ENCODE results near the gene SIGLEC15. TPM values are rescaled to one million over a fixed set of nuclear protein-coding genes. Genes with fewer than 3 reads are reported as not detected.
A peak's percentile ranks its signal among the peaks of the same experiment; 100 is the strongest.

The SIGLEC15 gene, protein sequence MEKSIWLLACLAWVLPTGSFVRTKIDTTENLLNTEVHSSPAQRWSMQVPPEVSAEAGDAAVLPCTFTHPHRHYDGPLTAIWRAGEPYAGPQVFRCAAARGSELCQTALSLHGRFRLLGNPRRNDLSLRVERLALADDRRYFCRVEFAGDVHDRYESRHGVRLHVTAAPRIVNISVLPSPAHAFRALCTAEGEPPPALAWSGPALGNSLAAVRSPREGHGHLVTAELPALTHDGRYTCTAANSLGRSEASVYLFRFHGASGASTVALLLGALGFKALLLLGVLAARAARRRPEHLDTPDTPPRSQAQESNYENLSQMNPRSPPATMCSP
- under 1 TPM; 0.15 to 0.57 (median 0.23) TPM for total RNA-seq

DNA sequence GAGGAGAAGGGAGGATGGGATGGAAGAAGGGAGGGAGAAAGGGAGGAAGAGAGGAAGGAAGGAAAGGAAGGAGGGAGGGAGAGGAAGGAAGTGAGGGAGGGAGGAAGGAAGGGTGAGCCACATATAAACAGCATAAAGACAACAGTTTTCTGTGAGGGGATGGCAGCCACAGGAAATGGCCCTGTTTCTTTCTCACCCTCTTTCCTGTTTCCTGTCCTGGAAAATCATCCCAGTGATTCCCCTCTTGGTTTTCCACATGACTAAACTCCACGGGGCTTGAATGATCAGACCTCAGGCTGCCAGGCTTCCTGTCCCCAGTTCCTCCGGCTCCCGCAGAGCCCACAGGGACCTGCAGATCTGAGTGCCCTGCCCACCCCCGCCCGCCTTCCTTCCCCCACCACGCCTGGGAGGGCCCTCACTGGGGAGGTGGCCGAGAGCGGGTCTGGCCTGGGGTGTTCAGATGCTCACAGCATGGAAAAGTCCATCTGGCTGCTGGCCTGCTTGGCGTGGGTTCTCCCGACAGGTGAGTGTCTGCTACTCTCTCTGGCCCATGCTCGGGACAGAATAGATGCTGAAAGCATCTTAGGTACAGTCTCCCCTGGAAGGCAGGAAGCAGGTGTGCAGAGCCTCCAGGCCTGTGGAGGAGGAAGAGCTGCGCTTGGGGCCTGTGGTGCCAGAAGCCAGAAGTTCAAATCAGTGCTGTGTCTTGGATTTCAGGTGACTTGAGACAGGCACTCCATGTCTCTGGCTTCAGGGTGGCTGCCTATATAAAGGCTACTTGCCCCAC, at the start of gene SIGLEC15:
TSS of gene SIGLEC15 (plus strand) at position 418 of the 787 bp plus-strand sequence. CDS start at position 472, 54 bp downstream.
- Histone ChIP-seq H3K4me1 (replicated peaks in 1 of 2) (peaks cover 8 to 12% of the 10 kb centered on the region in 2 donors), H3K27ac (no peak within 1 kb of the TSS), H3K4me3 (no peak within 1 kb of the TSS)
- ATAC-seq (replicated peaks in 6 of 8), result peak in 1 of 8 experiments; percentile 32
- 80 to 100% (median 89%) methylated on average over 1 to 3 of the region's 12 CpGs; no CpG with 5 or more reads in 6 of the 10 experiments for WGBS, 10 experiments
- in situ Hi-C loops (cut with MboI; ENCODE audit: low pct_unique_long_range_greater_than_20kb in 2 of 9, low sequenced_read_pairs in 9 of 9, unreplicated experiment in 9 of 9), result no loop called here

DNA sequence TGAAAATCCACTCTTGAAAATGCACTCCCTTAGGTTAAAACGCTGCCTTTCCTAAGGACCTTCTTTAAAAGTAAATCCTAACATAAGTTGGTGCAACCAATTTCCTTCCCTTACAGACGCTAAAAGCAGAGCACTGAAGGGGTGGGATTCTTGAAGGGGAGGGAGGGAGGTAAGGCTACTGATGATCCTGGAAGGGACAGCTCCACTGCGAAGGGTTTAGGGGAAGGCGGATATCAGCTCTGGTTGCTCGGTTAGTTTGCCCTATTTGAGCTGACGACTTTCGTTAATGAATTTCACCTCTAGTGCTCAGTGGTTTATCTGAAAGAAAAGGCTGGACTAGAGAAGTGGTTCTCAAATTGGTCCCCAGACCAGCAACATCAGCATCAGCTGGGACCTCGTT, 49.7 kb upstream of the SIGLEC15 start:
- no peak overlapping the region for H3K27ac ChIP-seq
- peak overlapping the region in 2 of 5 donors; percentile 18 to 49 for H3K4me3 ChIP-seq
- in situ Hi-C loops (cut with MboI; ENCODE audit: low pct_unique_long_range_greater_than_20kb in 2 of 9, low sequenced_read_pairs in 9 of 9, unreplicated experiment in 9 of 9), result no loop called here
- H3K4me1 ChIP-seq (replicated peaks in 1 of 2), result no peaks in the 10 kb centered on the region
- ATAC-seq (replicated peaks in 6 of 8), result peak in 2 of 8 experiments; percentile 12 to 19
- 0 to 87% (median 57%) methylated on average over 1 to 5 of the region's 8 CpGs; no CpG with 5 or more reads in 3 of the 10 experiments for WGBS, 10 experiments

DNA sequence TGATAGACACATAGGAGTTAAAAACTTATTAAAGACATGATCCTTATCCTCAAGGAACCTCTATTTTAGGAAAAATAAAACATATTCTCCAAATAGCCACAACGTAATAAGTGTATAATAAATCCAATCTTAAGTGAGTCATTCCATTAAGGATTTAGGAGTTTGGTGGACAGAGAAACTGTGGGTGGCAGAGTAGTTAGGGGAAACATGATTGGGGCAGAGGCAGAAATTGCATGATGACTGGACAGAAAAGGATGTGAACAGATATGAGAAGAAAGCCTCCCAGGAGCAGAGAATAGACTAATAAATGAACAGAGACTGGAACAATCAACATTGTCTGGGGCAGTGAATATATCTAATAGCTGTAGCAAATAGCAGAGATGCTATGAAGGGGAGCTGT, 48.1 kb upstream of the SIGLEC15 start:
- no peaks in the 10 kb centered on the region for H3K4me1 ChIP-seq (replicated peaks in 1 of 2)
- WGBS, 10 experiments, result 0 to 70% (median 40%) methylated on average over 1 of the region's 1 CpG; no CpG with 5 or more reads in 1 of the 10 experiments
- in situ Hi-C loops (cut with MboI; ENCODE audit: low pct_unique_long_range_greater_than_20kb in 2 of 9, low sequenced_read_pairs in 9 of 9, unreplicated experiment in 9 of 9), result no loop called here
- H3K27ac ChIP-seq, result no peak overlapping the region
- H3K4me3 ChIP-seq, result no peak overlapping the region
- no peak for ATAC-seq (replicated peaks in 6 of 8)

DNA sequence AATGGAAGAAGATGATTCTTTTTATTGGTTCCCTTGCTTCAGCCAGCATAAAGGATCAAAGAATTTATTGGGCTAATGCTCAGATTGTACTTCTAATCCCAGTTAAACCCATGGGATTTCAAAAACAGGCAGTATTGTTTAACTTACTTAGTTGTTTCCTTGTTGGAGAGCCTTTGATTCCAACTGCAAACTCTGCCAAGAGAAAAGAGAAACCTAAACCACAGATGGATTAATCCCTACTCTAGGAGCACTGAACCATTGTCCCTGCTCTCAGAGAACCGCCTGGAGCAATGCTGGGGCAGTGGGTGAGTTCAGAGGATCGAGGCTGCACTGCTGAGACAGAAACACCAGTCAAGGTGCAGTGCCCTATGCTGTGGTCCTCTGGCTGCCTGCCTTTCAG, 44.9 kb upstream of the SIGLEC15 start:
- in situ Hi-C loops (cut with MboI; ENCODE audit: low pct_unique_long_range_greater_than_20kb in 2 of 9, low sequenced_read_pairs in 9 of 9, unreplicated experiment in 9 of 9), result no loop called here

DNA sequence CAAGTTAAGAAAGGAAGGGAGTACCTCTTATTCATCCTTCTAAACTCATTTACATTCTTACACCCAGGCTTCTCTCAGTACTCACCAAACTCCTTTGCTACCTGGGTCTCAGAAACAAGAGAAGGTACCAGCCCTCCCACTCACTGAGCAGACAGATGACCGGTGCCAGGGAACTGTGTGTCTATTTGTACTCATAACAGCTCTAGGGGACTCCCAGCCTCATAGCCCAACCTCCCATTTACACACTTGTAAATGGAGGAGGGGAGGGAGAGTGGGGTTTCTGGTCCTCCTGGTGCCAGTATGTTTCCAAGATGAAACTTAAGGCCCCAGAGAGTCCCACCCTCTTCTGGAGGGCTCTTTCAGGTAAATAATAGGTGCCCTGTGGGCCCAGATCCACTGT, 42.8 kb upstream of the SIGLEC15 start:
- no peak for ATAC-seq (replicated peaks in 6 of 8)
- H3K4me3 ChIP-seq, result no peak overlapping the region
- no peak overlapping the region for H3K27ac ChIP-seq
- 33 to 86% (median 82%) methylated on average over 1 of the region's 1 CpG; no CpG with 5 or more reads in 6 of the 10 experiments for WGBS, 10 experiments
- H3K4me1 ChIP-seq (replicated peaks in 1 of 2), result no peaks in the 10 kb centered on the region
- in situ Hi-C loops (cut with MboI; ENCODE audit: low pct_unique_long_range_greater_than_20kb in 2 of 9, low sequenced_read_pairs in 9 of 9, unreplicated experiment in 9 of 9), result no loop called here

More for the DNA sequence above, 44.9 kb upstream of the SIGLEC15 start:
- Histone ChIP-seq H3K4me1 (replicated peaks in 1 of 2) (no peaks in the 10 kb centered on the region), H3K4me3 (no peak overlapping the region), H3K27ac (no peak overlapping the region)
- WGBS, 10 experiments, result 17 to 64% (median 40%) methylated on average over 1 to 2 of the region's 2 CpGs; no CpG with 5 or more reads in 5 of the 10 experiments
- no peak for ATAC-seq (replicated peaks in 6 of 8)

DNA sequence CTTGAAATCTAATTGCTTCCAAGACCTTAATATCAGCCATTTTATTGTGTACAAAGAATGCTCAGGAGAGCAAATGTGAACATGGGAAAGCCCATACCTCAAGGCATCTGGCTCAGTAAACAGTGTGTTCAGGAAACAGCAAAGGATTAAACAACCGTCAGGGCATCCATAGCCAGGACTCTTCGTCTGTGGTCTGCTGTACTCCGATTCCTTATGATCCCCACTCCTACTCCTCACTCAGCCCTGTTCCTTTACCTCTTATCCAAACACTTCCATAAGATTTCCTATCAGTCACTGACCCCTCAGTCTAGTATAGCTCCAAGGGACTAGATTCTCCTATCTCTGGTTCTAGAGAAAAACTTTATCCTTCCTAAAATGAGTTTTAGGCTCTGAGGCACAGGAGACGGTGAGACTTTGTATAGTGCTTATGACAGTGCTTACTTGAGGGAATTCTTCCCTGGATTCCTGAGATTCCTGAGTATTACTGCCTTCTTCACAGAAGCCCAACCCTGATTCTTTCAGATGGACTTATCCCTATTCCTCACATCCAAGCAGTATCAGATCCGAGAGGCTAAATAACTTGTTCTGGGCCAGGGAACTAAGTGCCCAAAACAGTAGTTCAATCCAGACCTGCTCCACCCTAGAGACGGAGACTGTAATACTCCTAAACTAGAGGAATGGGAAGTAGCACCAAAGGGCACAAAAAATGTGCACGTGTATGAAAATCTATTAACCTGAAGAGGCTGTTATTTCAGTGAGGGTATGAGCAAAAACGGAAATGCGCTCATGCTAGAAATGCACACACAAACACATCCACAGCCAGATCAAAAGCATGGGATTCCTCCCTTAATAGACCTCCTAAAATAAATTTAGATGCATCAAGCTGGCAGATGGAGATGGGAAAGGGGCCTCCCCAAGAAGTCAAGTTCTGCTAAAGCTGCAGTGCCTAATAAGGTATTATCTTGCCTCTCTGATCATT, 42.1 kb upstream of the SIGLEC15 start:
- no peak overlapping the region for H3K27ac ChIP-seq
- H3K4me3 ChIP-seq, result no peak overlapping the region
- in situ Hi-C loops (cut with MboI; ENCODE audit: low pct_unique_long_range_greater_than_20kb in 2 of 9, low sequenced_read_pairs in 9 of 9, unreplicated experiment in 9 of 9), result no loop called here
- no peaks in the 10 kb centered on the region for H3K4me1 ChIP-seq (replicated peaks in 1 of 2)
- WGBS, 10 experiments, result 49 to 100% (median 73%) methylated on average over 1 to 9 of the region's 9 CpGs
- ATAC-seq (replicated peaks in 6 of 8), result peak in 1 of 8 experiments; percentile 68

DNA sequence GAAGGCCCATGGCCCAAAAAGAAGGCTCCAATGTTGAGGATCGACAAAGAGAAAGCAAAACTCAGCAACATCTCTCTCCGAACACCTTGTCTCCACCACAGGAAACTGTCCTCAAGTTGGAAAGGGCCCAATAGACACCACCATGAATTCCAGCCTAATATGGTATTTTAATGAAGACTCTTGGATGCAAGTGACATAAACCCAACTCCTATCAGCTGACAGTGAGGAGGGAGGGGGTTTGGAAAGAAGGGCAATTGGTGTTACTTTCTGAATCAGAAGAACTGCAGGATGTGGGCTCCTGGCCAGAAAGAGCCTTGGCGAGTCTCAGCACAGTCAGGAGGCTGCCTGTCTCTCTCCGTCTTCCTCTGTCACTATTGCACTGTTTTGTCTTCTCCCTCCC, 40.3 kb upstream of the SIGLEC15 start:
- peak in 1 of 8 experiments; percentile 43 for ATAC-seq (replicated peaks in 6 of 8)
- in situ Hi-C loops (cut with MboI; ENCODE audit: low pct_unique_long_range_greater_than_20kb in 2 of 9, low sequenced_read_pairs in 9 of 9, unreplicated experiment in 9 of 9), result no loop called here
- no peak overlapping the region for H3K27ac ChIP-seq
- H3K4me3 ChIP-seq, result no peak overlapping the region
- WGBS, 10 experiments, result 41 to 100% (median 68%) methylated on average over 1 to 4 of the region's 4 CpGs; no CpG with 5 or more reads in 2 of the 10 experiments
- H3K4me1 ChIP-seq (replicated peaks in 1 of 2), result no peaks in the 10 kb centered on the region

DNA sequence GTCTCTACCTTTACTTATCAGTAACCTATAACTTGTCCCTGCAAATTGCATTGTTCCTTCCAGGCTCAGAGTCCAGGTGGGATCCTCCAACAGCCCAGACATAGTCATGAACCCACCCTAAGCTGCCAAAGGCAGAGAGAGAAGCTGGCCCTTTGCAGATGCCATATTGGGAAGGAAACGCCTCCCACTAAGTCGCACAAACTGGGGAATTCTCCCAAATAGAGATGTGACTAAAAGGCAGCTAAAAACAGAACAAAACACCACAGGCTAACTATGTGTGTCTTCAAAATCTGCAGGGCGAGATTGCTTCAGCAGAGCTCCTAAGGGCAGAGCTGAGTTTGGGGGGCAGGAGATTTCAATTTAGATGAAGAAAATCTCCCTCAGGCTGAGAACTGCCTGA, 38.5 kb upstream of the SIGLEC15 start:
- Histone ChIP-seq H3K4me3 (no peak overlapping the region), H3K4me1 (replicated peaks in 1 of 2) (no peaks in the 10 kb centered on the region), H3K27ac (no peak overlapping the region)
- WGBS, 10 experiments, result 82 to 100% (median 94%) methylated on average over 1 to 3 of the region's 3 CpGs; no CpG with 5 or more reads in 7 of the 10 experiments
- no peak for ATAC-seq (replicated peaks in 6 of 8)
- in situ Hi-C loops (cut with MboI; ENCODE audit: low pct_unique_long_range_greater_than_20kb in 2 of 9, low sequenced_read_pairs in 9 of 9, unreplicated experiment in 9 of 9), result no loop called here

DNA sequence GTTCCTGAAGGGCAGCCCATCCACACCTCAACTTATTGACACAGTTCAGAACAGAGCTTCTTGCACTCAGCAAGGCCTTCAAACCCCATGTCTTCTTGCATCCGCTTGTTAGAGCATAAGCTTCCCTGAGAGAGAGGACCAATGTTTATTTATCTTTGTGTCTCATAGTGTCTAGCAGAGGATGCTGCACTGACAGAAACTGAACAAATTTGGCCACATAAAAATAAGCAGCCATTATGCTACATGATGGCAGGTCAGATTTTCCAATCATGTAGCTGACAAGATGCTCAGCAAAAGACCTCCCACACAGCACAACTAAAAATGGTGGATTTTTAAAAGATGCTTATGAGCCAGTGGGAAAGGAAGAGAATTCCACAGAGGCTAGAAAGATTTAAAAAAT, 38.1 kb upstream of the SIGLEC15 start:
- no peak for ATAC-seq (replicated peaks in 6 of 8)
- WGBS, 10 experiments, result 86 to 100% (median 100%) methylated on average over 1 of the region's 1 CpG; no CpG with 5 or more reads in 7 of the 10 experiments
- Histone ChIP-seq H3K4me3 (no peak overlapping the region), H3K27ac (no peak overlapping the region), H3K4me1 (replicated peaks in 1 of 2) (no peaks in the 10 kb centered on the region)
- in situ Hi-C loops (cut with MboI; ENCODE audit: low pct_unique_long_range_greater_than_20kb in 2 of 9, low sequenced_read_pairs in 9 of 9, unreplicated experiment in 9 of 9), result no loop called here

DNA sequence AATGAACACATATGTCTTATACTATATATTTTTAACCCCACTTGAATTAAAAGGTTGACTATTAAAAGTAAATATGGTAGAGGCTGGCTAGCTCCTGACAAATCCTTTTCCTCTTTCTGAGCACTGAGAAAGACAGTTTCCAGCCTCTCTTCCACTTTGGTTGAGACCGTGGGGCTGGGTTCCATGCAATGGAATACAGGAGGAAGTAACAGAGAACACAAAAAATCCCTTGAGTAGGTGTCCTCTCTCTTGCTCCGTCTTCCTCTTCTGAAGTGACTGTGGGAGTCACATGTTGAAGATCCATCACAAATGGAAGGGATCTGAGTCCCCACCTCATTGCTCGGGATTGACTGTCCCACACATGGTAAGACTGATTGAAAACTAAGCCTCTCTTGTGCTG, 36.6 kb upstream of the SIGLEC15 start:
- in situ Hi-C loops (cut with MboI; ENCODE audit: low pct_unique_long_range_greater_than_20kb in 2 of 9, low sequenced_read_pairs in 9 of 9, unreplicated experiment in 9 of 9), result no loop called here
- 67 to 82% (median 79%) methylated on average over 1 to 3 of the region's 3 CpGs; no CpG with 5 or more reads in 2 of the 10 experiments for WGBS, 10 experiments
- Histone ChIP-seq H3K27ac (no peak overlapping the region), H3K4me3 (no peak overlapping the region), H3K4me1 (replicated peaks in 1 of 2) (no peaks in the 10 kb centered on the region)
- no peak for ATAC-seq (replicated peaks in 6 of 8)

DNA sequence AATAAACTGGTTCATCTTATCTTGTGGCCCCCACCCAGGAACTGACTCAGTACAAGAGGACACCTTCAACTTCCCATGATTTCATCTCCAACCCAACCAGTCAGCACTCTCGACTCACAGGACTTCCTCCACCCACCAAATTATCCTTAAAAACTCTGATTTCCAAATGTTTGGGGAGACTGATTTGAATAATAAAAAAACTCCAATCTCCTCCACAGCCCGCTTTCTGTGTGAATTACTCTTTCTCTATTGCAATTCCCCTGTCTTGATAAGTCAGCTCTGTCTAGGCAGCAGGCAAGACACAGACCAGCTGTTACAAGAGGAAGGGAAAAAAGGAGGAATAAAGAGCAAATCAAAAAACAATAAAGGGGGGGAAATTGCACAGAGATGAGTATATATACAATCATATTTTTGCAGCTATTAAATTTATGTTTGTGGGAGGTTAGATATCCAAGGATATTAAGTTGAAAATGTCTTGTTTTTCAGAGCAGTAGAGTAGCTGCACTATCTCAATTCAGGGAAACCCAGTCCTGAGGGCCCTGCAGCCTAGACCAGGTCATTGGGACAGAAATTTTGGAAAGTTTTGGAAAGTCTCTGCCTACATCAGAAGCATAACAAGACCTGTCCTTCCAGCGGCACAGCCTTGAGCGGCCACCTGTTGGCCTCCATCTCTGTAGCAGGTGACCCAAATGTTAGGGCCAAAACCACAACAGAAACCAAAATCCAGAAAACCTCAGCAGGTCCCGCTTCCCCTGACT, 32.8 kb upstream of the SIGLEC15 start:
- 62 to 100% (median 79%) methylated on average over 1 to 5 of the region's 5 CpGs for WGBS, 10 experiments
- Histone ChIP-seq H3K27ac (no peak overlapping the region), H3K4me1 (replicated peaks in 1 of 2) (no peaks in the 10 kb centered on the region), H3K4me3 (no peak overlapping the region)
- ATAC-seq (replicated peaks in 6 of 8), result no peak
- in situ Hi-C loops (cut with MboI; ENCODE audit: low pct_unique_long_range_greater_than_20kb in 2 of 9, low sequenced_read_pairs in 9 of 9, unreplicated experiment in 9 of 9), result no loop called here

All from motor neuron (in vitro differentiated cells).